Central memory CD8-positive, alpha-beta T cell (primary cell): ENCODE measurements around the gene FIBP.

ENCODE experiments used
- ATAC-seq: fragments of 150-1000 bp; cut with Tn5 transposase; replicated peaks from 2 replicates; pipeline ENCODE4 v1.10.0; 2022; ENCODE audit warnings: mild to moderate bottlenecking, moderate FRiP score, moderate number of reproducible peaks; ENCODE audit not compliant: poor library complexity, severe bottlenecking; ENCODE audit errors: extremely low read depth
- DNase-seq, 2 donors: peaks; one replicate each; pipeline ENCODE4 v3.0.0; 2021; ENCODE audit warnings: low spot score in 2 of 2
- H3K27ac Mint-ChIP-seq: one replicate; pipeline ENCODE4 v1.8.0; 2022; ENCODE audit warnings: low read depth, mild to moderate bottlenecking, moderate library complexity, mixed read lengths
- H3K27me3 Mint-ChIP-seq: one replicate; pipeline ENCODE4 v1.8.0; 2022; ENCODE audit warnings: mixed read lengths
- H3K36me3 Mint-ChIP-seq: one replicate; pipeline ENCODE4 v1.8.0; 2022; ENCODE audit warnings: mild to moderate bottlenecking, moderate library complexity, mixed read lengths; ENCODE audit not compliant: insufficient read depth
- H3K4me1 Mint-ChIP-seq: one replicate; pipeline ENCODE4 v1.8.0; 2022; ENCODE audit warnings: mixed read lengths
- H3K4me3 Mint-ChIP-seq: one replicate; pipeline ENCODE4 v1.8.0; 2022; ENCODE audit warnings: mild to moderate bottlenecking, moderate library complexity, mixed read lengths
- H3K9me3 Mint-ChIP-seq: one replicate; pipeline ENCODE4 v1.8.0; 2022; ENCODE audit warnings: mixed read lengths

FIBP gene

DNA sequence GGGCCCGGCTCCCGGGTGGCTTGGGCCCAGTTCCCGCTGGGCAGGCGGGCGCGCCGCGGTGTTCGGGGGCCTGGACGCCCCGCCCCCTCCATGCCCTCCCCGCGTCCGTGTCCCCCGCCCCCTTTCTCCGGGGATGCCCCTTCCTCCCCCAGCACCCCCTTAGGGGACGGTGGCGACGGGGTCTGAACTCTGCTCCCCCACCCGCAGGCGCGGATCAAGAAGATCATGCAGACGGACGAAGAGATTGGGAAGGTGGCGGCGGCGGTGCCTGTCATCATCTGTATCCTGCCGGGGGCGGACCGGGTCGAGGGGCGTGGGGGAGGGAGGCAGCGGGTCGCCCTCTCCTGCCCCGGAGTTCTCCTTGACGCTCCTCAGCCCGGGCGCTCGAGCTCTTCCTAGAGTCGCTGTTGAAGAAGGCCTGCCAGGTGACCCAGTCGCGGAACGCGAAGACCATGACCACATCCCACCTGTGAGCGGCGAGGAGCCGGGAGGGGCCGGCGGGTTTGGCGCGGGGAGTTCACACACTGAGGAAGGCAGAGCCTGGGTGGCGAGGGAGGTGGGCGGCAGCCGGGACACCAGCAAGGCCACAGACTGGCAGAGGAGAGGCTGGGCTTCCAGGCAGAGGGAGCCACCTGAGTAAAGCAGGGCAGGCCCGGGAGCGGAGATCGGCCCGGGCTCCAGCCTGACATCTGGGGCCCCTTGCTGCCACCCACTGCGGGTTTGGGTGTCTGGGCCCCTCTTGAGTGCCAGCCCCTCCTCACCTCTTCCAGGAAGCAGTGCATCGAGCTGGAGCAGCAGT is 31.5 kb upstream of the FIBP start:
- Mint-ChIP-seq H3K9me3 (no peaks in the 10 kb centered on the region), H3K36me3 (peaks cover 17% of the 10 kb centered on the region), H3K27me3 (no peaks in the 10 kb centered on the region), H3K4me3 (peak overlapping the region; percentile 91), H3K27ac (peak overlapping the region; percentile 80), H3K4me1 (peaks cover 27% of the 10 kb centered on the region)
- ATAC-seq: peak; percentile 20
- peak; percentile 21 to 37 for DNase-seq

GRCh38 chr11:65919141-65919572 is 30.9 kb upstream of the FIBP start, which contains the start of gene DRAP1:
Gene DRAP1 (plus strand): TSS chr11:65919426. CDS start chr11:65919502, 76 bp downstream.
- peak; percentile 97 for ATAC-seq
- Mint-ChIP-seq H3K27ac (peak within 1 kb of the TSS; percentile 80), H3K36me3 (peaks cover 17% of the 10 kb centered on the region), H3K4me3 (peak within 1 kb of the TSS; percentile 91), H3K4me1 (peaks cover 33% of the 10 kb centered on the region), H3K27me3 (no peaks in the 10 kb centered on the region), H3K9me3 (no peaks in the 10 kb centered on the region)
- DNase-seq: peak; percentile 86 to 96

GRCh38 chr11:65918211-65919140 is 30.2 kb upstream of the FIBP start, which contains the start of gene C11orf68:
Gene C11orf68 (minus strand): TSS chr11:65919062. CDS start chr11:65919031, 31 bp downstream.
- H3K27ac Mint-ChIP-seq: peak within 1 kb of the TSS; percentile 80
- peaks cover 33% of the 10 kb centered on the region for H3K4me1 Mint-ChIP-seq
- peak within 1 kb of the TSS; percentile 91 for H3K4me3 Mint-ChIP-seq
- peak; percentile 67 for ATAC-seq
- H3K27me3 Mint-ChIP-seq: no peaks in the 10 kb centered on the region
- no peaks in the 10 kb centered on the region for H3K9me3 Mint-ChIP-seq
- H3K36me3 Mint-ChIP-seq: peaks cover 17% of the 10 kb centered on the region
- DNase-seq: peak in 1 of 2 donors; percentile 40

DNA sequence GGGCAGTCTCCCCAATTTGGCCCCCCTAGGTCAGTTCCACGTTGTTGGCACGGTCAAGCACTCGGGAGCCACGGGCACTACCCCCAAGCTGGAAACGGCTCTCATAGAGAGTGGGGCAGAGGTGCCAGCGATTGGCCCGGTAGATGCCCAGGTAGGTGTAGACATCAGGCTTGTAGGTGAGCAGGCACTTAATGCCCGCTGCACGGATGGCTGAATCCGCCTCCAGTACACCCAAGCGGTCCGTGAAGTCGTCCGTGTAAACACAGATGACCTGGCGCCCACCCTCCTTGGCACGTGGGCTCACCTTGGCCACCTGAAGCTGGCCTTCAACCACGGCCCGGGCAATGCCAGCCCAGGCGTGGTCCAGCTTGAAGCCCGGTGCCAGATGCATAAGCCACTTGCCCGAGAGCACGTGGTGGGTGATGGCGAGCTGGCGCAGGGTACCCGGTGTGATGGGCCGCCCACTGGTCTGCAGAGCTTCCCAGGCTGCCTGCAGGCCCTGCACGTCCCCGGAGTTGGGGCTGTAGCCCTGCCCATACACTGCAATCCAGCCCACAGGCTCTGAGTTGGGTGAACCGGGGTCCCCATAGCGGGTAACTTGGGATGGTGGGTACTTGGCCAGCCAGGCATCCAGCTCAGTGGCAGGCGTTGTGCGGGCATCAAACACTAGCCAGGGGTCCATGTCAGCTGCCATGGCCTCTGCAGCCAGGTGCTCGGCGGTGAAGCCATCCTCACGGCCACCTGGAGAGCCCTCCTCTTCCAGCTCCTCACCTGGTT is 29.4 kb upstream of the FIBP start:
- Mint-ChIP-seq H3K36me3 (peaks cover 17% of the 10 kb centered on the region), H3K27ac (peak overlapping the region; percentile 15), H3K4me1 (peaks cover 33% of the 10 kb centered on the region), H3K27me3 (no peaks in the 10 kb centered on the region), H3K4me3 (peak overlapping the region; percentile 91), H3K9me3 (no peaks in the 10 kb centered on the region)
- DNase-seq (no peak), ATAC-seq (no peak)

GRCh38 chr11:65917077-65917433 is 28.8 kb upstream of the FIBP start:
- no peaks in the 10 kb centered on the region for H3K27me3 Mint-ChIP-seq
- peak overlapping the region; percentile 91 for H3K4me3 Mint-ChIP-seq
- peaks cover 33% of the 10 kb centered on the region for H3K4me1 Mint-ChIP-seq
- no peaks in the 10 kb centered on the region for H3K9me3 Mint-ChIP-seq
- peaks cover 17% of the 10 kb centered on the region for H3K36me3 Mint-ChIP-seq
- DNase-seq: no peak
- H3K27ac Mint-ChIP-seq: peak overlapping the region; percentile 15
- no peak for ATAC-seq

- peaks cover 6% of the 10 kb centered on the region for H3K27me3 Mint-ChIP-seq
- H3K9me3 Mint-ChIP-seq: no peaks in the 10 kb centered on the region
- H3K4me1 Mint-ChIP-seq: peaks cover 33% of the 10 kb centered on the region
- DNase-seq (no peak), ATAC-seq (no peak)
- H3K27ac Mint-ChIP-seq: peak overlapping the region; percentile 15
- H3K36me3 Mint-ChIP-seq: peaks cover 13% of the 10 kb centered on the region
- H3K4me3 Mint-ChIP-seq: peak overlapping the region; percentile 91
Measured at GRCh38 chr11:65916391-65916790, 28.1 kb upstream of the FIBP start.

DNA sequence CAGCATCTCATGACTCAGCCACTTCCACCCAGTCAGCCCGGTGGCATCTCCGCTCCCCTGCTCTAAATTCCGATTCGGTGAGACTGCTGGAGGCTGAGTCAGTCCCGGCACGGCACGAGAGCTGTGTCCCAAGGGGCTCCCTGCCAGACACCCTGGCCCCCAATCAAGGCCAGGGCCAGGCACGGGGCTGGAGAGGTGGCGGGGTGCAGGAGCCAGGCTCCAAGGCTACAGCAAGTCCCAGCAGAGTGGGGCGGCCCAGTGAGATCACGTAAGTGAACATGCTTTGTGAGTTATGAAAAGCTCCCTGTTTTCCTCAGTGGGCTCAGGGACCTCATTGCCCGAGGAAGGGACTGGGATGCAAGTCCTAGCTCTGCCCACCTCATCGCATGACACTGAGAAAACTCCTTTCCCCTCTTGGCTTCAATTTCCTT is 27.6 kb upstream of the FIBP start:
- no peak for ATAC-seq
- Mint-ChIP-seq H3K9me3 (no peaks in the 10 kb centered on the region), H3K4me3 (peak overlapping the region; percentile 91), H3K27ac (no peak overlapping the region), H3K27me3 (peaks cover 8% of the 10 kb centered on the region), H3K4me1 (peaks cover 33% of the 10 kb centered on the region), H3K36me3 (peaks cover 13% of the 10 kb centered on the region)
- DNase-seq: no peak

DNA sequence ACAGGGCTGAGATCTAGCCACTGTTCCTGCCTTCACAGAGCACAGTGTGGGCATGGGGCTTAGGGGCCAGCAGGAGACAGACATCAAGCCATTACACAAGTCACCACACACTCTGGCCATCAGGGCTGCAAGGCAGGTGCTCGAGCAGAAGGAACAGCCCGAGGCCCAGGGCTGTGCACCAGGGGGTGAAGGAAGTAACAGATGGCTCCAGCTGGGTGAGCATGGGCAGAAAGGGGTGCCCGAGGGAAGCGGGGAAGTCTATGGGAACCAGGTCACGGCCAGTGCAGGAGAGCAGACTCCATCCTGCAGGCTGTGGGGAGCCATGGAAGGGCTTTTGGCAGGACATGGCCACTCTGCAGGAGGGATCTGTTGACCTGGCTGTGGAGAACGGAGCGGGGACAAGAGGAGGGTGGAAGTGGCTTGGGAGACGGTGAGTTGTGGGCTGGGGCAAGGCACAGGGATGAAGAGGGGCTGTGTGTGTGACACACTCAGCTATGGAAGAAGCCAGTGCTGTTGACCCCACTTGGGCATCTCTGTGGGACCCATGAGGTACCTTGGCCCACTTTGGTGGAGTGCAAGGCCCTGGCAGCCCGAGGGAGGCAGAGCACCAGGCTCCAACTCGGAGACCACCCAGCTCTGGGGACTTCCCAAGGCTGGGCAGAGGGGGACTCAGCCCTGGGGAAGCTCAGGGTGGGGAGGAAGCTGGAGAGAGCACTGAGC is 27.0 kb upstream of the FIBP start:
- peaks cover 8% of the 10 kb centered on the region for H3K27me3 Mint-ChIP-seq
- peak overlapping the region; percentile 40 for H3K4me3 Mint-ChIP-seq
- no peaks in the 10 kb centered on the region for H3K9me3 Mint-ChIP-seq
- peak overlapping the region; percentile 67 for H3K27ac Mint-ChIP-seq
- peaks cover 31% of the 10 kb centered on the region for H3K4me1 Mint-ChIP-seq
- ATAC-seq: no peak
- DNase-seq: no peak
- H3K36me3 Mint-ChIP-seq: peaks cover 12% of the 10 kb centered on the region

DNA sequence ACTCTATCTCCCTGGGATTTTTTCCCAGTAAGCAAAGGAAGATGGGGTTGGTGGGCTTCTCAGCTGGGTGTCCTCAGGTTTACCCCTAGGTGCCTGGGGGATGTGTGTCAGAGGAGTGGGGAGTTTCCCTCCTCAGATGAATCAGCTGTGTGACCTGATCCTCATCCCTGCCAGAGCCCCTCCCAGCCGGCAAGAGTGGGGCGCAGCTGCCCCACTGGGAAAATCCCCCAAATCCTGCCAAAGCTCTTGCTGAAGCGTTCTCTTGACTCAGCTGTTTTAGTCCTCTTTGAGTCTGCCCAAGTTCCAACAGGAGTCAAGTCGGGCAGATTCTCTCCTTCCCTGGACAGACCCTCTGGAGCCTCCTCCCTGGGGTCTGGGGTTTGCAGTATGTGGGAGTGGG is 24.6 kb upstream of the FIBP start:
- Mint-ChIP-seq H3K27me3 (peaks cover 8% of the 10 kb centered on the region), H3K27ac (no peak overlapping the region), H3K9me3 (no peaks in the 10 kb centered on the region), H3K4me1 (peaks cover 25% of the 10 kb centered on the region), H3K36me3 (peaks cover 3% of the 10 kb centered on the region), H3K4me3 (no peak overlapping the region)
- ATAC-seq: no peak
- DNase-seq: no peak

GRCh38 chr11:65911682-65912568 is 23.7 kb upstream of the FIBP start:
- peak overlapping the region; percentile 35 for H3K27ac Mint-ChIP-seq
- no peaks in the 10 kb centered on the region for H3K9me3 Mint-ChIP-seq
- ATAC-seq: no peak
- no peak for DNase-seq
- no peak overlapping the region for H3K4me3 Mint-ChIP-seq
- H3K27me3 Mint-ChIP-seq: peaks cover 8% of the 10 kb centered on the region
- peaks cover 21% of the 10 kb centered on the region for H3K4me1 Mint-ChIP-seq
- peaks cover 3% of the 10 kb centered on the region for H3K36me3 Mint-ChIP-seq

- H3K4me1 Mint-ChIP-seq: no peaks in the 10 kb centered on the region
- DNase-seq (no peak), ATAC-seq (no peak)
- H3K36me3 Mint-ChIP-seq: no peaks in the 10 kb centered on the region
- H3K9me3 Mint-ChIP-seq: no peaks in the 10 kb centered on the region
- H3K27ac Mint-ChIP-seq: no peak overlapping the region
- peaks cover 8% of the 10 kb centered on the region for H3K27me3 Mint-ChIP-seq
- H3K4me3 Mint-ChIP-seq: no peak overlapping the region
Measured at GRCh38 chr11:65907878-65908277, 19.6 kb upstream of the FIBP start.
